ENCODE results near the gene NFYA. TPM values are rescaled to one million over a fixed set of nuclear protein-coding genes. Genes with fewer than 3 reads are reported as not detected.
"Not testable (repeated sequence)": the region's sequence is repeated elsewhere in the genome, so short reads cannot be mapped to it uniquely, and the experiment has no call there.

NFYA gene
- total RNA-seq, 2 experiments from 2014 or later, result 25.0 to 31.5 TPM

GRCh38 chr6:41083072-41083471 is 10.3 kb downstream of the NFYA start:
- CTCF ChIA-PET, result no interaction called here
- ATAC-seq, result no peak

GRCh38 chr6:41085182-41085581 is 12.4 kb downstream of the NFYA start:
- Mint-ChIP-seq H3K4me3 (no peak overlapping the region), H3K9me3 (ENCODE audit: low read depth) (no peaks in the 10 kb centered on the region), H3K27ac (no peak overlapping the region), H3K36me3 (peaks cover 56% of the 10 kb centered on the region), H3K27me3 (no peaks in the 10 kb centered on the region), H3K4me1 (peaks cover 27% of the 10 kb centered on the region)
- no peak for DNase-seq
- CTCF ChIA-PET, result interaction anchor here (0.9 kb wide), 1 partner anchor 17 kb away, joined by 3 read pairs; no protein-coding TSS in a partner anchor
- ATAC-seq, result no peak

More at GRCh38 chr6:41083072-41083471, 10.3 kb downstream of the NFYA start:
- Mint-ChIP-seq H3K4me3 (no peak overlapping the region), H3K27ac (no peak overlapping the region), H3K27me3 (no peaks in the 10 kb centered on the region), H3K9me3 (ENCODE audit: low read depth) (no peaks in the 10 kb centered on the region), H3K36me3 (peaks cover 58% of the 10 kb centered on the region), H3K4me1 (peaks cover 40% of the 10 kb centered on the region)
- DNase-seq, result no peak

DNA sequence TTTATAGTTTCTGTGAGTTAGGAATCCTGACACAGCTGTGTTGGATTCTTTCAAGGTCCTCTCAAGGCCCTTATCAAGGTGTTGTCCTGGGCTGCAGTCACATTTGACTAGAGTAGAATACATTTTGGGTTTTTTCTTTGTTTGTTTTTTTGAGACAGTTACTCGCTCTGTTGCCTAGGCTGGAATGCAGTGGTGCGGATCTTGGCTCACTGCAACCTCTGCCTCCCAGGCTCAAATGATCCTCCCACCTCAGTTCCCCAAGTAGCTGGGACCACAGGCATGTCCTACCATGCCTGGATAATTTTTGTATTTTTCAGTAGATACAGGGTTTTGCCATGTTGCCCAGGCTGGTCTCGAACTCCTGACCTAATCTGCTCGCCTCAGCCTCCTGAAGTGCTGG is 15.7 kb downstream of the NFYA start:
- peaks cover 4% of the 10 kb centered on the region for H3K4me1 Mint-ChIP-seq
- no peaks in the 10 kb centered on the region for H3K27me3 Mint-ChIP-seq
- no peak for ATAC-seq
- DNase-seq, result no peak
- CTCF ChIA-PET, result no interaction called here
- H3K9me3 Mint-ChIP-seq (ENCODE audit: low read depth), result no peaks in the 10 kb centered on the region
- H3K36me3 Mint-ChIP-seq, result peaks cover 43% of the 10 kb centered on the region
- H3K4me3 Mint-ChIP-seq, result no peak overlapping the region
- no peak overlapping the region for H3K27ac Mint-ChIP-seq

DNA sequence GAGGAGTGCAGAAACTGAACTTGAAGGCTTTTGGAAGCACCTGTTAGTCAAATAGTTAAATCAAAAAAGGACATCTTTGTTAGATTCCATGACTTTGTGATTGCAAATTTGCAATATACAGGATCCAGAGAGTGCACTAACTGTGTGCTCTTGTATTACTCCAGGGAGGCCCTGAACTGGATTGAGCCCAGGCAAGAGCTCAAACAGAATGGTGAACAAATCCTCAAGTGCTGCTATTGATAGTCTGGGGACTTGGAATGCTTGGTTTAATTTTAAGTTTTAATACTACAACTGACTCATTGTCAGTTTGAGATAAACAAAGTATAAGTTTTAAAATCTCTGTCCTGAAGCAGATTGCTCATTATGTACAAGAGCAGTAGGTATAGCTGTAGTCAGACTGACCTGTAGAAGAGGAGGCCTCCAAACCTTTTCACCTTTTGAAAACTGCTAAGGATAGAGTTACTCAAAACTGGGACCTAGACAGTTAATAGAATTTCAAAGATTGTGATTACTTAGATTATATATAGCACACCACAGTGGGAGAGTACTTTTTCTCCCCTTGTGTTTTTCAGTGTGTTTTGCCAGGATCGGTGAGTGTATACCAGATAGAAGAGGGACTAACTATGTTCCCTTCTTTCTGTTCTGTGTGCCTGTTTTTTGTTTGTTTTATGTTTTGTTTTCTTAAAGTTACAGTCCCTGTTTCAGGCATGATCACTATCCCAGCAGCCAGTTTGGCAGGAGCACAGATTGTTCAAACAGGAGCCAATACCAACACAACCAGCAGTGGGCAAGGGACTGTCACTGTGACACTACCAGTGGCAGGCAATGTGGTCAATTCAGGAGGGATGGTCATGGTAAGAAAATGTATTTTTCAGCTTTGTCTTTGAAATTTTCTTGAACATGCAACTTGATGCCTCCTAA is 18.3 kb downstream of the NFYA start:
- Mint-ChIP-seq H3K36me3 (peaks cover 42% of the 10 kb centered on the region), H3K4me1 (no peaks in the 10 kb centered on the region), H3K27me3 (no peaks in the 10 kb centered on the region), H3K27ac (no peak overlapping the region), H3K4me3 (no peak overlapping the region), H3K9me3 (ENCODE audit: low read depth) (no peaks in the 10 kb centered on the region)
- ATAC-seq (no peak), DNase-seq (no peak)
- CTCF ChIA-PET, result interaction anchor here (1.4 to 3.5 kb wide), 4 partner anchors 19 to 208 kb away, joined by 4 to 20 read pairs (median 5); no protein-coding TSS in a partner anchor

- Mint-ChIP-seq H3K27ac (no peak overlapping the region), H3K27me3 (no peaks in the 10 kb centered on the region), H3K9me3 (ENCODE audit: low read depth) (no peaks in the 10 kb centered on the region), H3K4me3 (no peak overlapping the region), H3K36me3 (peaks cover 52% of the 10 kb centered on the region), H3K4me1 (no peaks in the 10 kb centered on the region)
- CTCF ChIA-PET, result interaction anchor here (0.6 to 3.5 kb wide), 15 partner anchors 11 to 242 kb away, joined by 3 to 20 read pairs (median 4); partner anchors contain the start of genes NFYA and OARD1
- DNase-seq, result no peak
- no peak for ATAC-seq
Measured at GRCh38 chr6:41092421-41093140, 19.8 kb downstream of the NFYA start.

GRCh38 chr6:41093729-41094128 is 21.0 kb downstream of the NFYA start:
- DNase-seq, result no peak
- no peak overlapping the region for H3K4me3 Mint-ChIP-seq
- ATAC-seq, result no peak
- no peak overlapping the region for H3K27ac Mint-ChIP-seq
- peaks cover 63% of the 10 kb centered on the region for H3K36me3 Mint-ChIP-seq
- no peaks in the 10 kb centered on the region for H3K27me3 Mint-ChIP-seq
- CTCF ChIA-PET, result interaction anchor here (0.7 to 3.5 kb wide), 3 partner anchors 10 to 1576 kb away, joined by 3 to 20 read pairs (median 5); no protein-coding TSS in a partner anchor
- H3K4me1 Mint-ChIP-seq, result no peaks in the 10 kb centered on the region
- H3K9me3 Mint-ChIP-seq (ENCODE audit: low read depth), result no peaks in the 10 kb centered on the region

- Mint-ChIP-seq H3K4me3 (no peak overlapping the region), H3K27me3 (no peaks in the 10 kb centered on the region), H3K27ac (no peak overlapping the region), H3K36me3 (peaks cover 60% of the 10 kb centered on the region), H3K4me1 (peaks cover 3% of the 10 kb centered on the region), H3K9me3 (ENCODE audit: low read depth) (no peaks in the 10 kb centered on the region)
- CTCF ChIA-PET, result no interaction called here
- DNase-seq (no peak), ATAC-seq (no peak)
Measured at GRCh38 chr6:41097467-41098090, 24.8 kb downstream of the NFYA start.

GRCh38 chr6:41098366-41098765 is 25.6 kb downstream of the NFYA start:
- Mint-ChIP-seq H3K27me3 (no peaks in the 10 kb centered on the region), H3K9me3 (ENCODE audit: low read depth) (no peaks in the 10 kb centered on the region), H3K4me1 (peaks cover 3% of the 10 kb centered on the region), H3K36me3 (peaks cover 58% of the 10 kb centered on the region), H3K4me3 (no peak overlapping the region), H3K27ac (no peak overlapping the region)
- DNase-seq (no peak), ATAC-seq (no peak)
- CTCF ChIA-PET, result no interaction called here

DNA sequence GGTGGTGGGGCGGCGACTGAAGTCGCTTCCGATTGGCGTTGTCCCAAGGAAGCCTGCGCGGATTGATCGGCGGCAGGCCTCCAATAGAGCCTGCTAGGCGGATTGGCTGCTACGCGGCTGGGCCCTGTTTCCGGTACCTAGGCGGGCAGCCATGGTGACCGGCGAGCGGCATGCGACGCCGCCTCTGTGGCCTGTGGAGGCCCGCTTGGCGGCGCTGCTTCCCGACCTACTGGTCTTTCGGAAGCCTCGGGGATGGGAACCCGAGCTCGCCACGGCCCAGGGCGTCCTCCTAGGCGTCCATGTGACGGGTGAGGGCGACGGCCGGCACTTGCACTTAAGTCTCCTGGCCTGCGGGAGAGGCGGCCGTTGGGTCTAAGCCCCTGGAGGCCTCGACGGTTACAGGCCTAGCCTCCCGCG is 28.1 kb downstream of the NFYA start:
- peak; percentile 50 for DNase-seq
- H3K27me3 Mint-ChIP-seq, result no peaks in the 10 kb centered on the region
- CTCF ChIA-PET, result interaction anchor here (3.3 kb wide), 1 partner anchor 82 kb away, joined by 18 read pairs; no protein-coding TSS in a partner anchor
- H3K4me3 Mint-ChIP-seq, result peak overlapping the region; percentile 14
- peaks cover 3% of the 10 kb centered on the region for H3K4me1 Mint-ChIP-seq
- H3K9me3 Mint-ChIP-seq (ENCODE audit: low read depth), result no peaks in the 10 kb centered on the region
- H3K27ac Mint-ChIP-seq, result no peak overlapping the region
- peak; percentile 76 for ATAC-seq
- H3K36me3 Mint-ChIP-seq, result peaks cover 43% of the 10 kb centered on the region

DNA sequence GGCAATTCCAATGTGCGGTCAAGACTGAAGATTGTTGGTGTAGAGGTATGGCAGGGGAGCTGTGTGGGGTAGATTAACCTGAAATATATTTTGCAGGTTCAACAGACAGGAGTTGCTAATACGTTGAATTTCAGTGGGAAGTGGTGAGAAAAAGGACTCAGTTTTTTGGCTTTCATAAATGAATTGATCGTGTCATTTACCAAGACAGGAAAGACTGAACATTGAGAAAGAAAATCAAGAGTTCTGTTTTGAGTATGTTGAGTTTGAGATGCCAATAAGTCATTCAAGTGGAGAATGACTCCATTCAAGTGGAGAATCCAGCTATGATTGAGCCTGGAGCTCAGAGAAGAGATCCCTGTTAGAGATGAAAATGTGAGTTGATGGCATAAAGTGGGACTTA is 31.1 kb downstream of the NFYA start:
- ATAC-seq (peak; percentile 48), DNase-seq (no peak)
- Mint-ChIP-seq H3K4me1 (peaks cover 3% of the 10 kb centered on the region), H3K36me3 (peaks cover 16% of the 10 kb centered on the region), H3K4me3 (no peak overlapping the region), H3K27me3 (no peaks in the 10 kb centered on the region), H3K9me3 (ENCODE audit: low read depth) (no peaks in the 10 kb centered on the region), H3K27ac (no peak overlapping the region)
- CTCF ChIA-PET, result interaction anchor here (1.1 to 3.3 kb wide), 7 partner anchors 10 to 202 kb away, joined by 3 to 18 read pairs (median 5); no protein-coding TSS in a partner anchor

DNA sequence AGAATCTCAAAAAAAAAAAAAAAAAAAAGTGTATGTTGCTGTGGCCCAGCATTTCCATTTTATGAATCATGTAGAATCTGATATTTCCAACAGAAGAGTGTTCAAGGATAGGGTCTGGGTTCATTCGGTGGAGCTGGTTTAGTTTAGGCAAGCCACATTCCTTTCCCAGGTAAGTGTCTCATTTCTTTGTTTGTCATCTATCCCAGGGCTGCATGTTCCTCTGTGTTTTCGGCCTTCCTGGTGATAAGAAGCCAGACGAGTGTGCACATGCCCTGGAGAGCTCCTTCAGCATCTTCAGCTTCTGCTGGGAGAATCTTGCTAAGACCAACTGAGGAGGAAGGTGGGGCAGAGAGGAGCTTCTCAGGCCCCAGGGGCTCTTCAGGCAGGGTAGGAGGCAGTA is 38.2 kb downstream of the NFYA start:
- H3K4me3 Mint-ChIP-seq, result no peak overlapping the region
- CTCF ChIA-PET, result interaction anchor here (2.9 kb wide), 1 partner anchor 19 kb away, joined by 6 read pairs; no protein-coding TSS in a partner anchor
- H3K27me3 Mint-ChIP-seq, result no peaks in the 10 kb centered on the region
- H3K36me3 Mint-ChIP-seq, result no peaks in the 10 kb centered on the region
- H3K4me1 Mint-ChIP-seq, result no peaks in the 10 kb centered on the region
- no peaks in the 10 kb centered on the region for H3K9me3 Mint-ChIP-seq (ENCODE audit: low read depth)
- no peak for ATAC-seq
- H3K27ac Mint-ChIP-seq, result no peak overlapping the region
- DNase-seq, result no peak

DNA sequence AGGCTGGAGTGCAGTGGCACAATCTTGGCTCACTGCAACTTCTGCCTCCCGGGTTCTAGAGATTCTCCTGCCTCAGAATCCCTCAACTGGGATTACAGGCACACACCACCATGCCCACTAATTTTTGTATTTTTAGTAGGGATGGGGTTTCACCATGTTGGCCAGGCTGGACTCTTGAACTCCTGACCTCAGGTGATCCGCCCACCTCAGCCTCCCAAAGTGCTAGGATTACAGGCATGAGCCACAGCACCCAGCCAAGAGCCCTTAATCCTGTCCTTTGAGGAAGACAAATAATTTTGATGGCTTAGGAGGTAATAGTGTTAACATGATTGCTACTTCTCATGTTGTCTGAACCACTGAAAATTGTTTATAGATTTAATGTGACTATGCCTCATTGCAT is 42.3 kb downstream of the NFYA start:
- CTCF ChIA-PET; DNase-seq; H3K27ac Mint-ChIP-seq; H3K4me3 Mint-ChIP-seq; H3K27me3 Mint-ChIP-seq; H3K36me3 Mint-ChIP-seq; ATAC-seq; H3K4me1 Mint-ChIP-seq; H3K9me3 Mint-ChIP-seq (ENCODE audit: low read depth): not testable (repeated sequence)

DNA sequence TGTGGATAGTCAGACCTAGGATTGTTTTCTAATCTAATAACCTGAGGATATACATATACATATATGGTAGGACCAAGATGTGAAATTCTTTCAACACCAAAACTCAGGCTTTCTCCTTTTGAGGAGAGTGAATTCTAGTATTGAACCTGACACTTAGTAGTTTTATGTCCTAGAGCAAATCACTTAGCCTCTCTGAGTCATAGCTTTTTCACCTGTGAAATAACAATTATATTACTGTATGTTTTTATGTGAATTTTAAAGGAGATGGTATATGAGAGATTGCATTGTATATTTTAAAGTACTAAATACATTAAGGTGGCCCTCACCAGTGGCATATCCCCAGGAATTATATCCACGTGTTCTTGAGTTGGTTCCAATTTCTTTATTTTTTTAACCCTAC is 46.7 kb downstream of the NFYA start:
- no peak overlapping the region for H3K27ac Mint-ChIP-seq

More for the DNA sequence above, 46.7 kb downstream of the NFYA start:
- H3K9me3 Mint-ChIP-seq (ENCODE audit: low read depth), result no peaks in the 10 kb centered on the region
- no peaks in the 10 kb centered on the region for H3K27me3 Mint-ChIP-seq
- H3K4me3 Mint-ChIP-seq, result no peak overlapping the region
- no peak for DNase-seq
- CTCF ChIA-PET, result interaction anchor here (1.3 kb wide), 1 partner anchor 196 kb away, joined by 3 read pairs; no protein-coding TSS in a partner anchor
- H3K36me3 Mint-ChIP-seq, result peaks cover 6% of the 10 kb centered on the region
- H3K4me1 Mint-ChIP-seq, result no peaks in the 10 kb centered on the region
- ATAC-seq, result no peak

Data from activated CD8-positive, alpha-beta memory T cell treated with anti-CD3 and anti-CD28 coated beads, Interleukin-2, amount 10 ng/mL, durations not matched to agents 7 days and 5 days (primary cell).